Measurements from ENCODE around the gene MYLK4.

The MYLK4 gene

DNA sequence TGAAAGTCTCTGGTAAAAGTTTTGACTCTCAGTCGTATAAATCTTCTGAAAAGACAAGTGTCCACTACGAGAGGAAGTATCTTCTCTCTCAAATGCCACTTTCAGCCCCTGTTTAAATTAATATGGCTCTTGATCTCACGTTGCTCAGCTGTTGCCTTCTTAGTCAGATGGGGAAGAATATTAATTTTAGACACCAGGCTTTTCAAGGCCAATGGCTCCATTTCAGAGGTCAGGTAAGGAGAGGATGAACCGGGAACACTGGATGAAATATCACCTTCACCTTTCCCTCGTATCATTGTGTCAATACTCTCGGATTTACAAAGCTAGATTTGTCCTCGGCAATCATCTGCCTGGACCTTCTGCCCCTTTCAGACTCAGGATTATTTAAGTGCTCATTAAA is at the start of gene MYLK4:
TSS of gene MYLK4 (minus strand) at position 91 of the 400 bp plus-strand sequence. CDS start 1,628 bp downstream, outside the sequence.
- Histone ChIP-seq H3K9me3 (ENCODE audit: severe bottlenecking) (no peaks in the 10 kb centered on the region), H3K27me3 (ENCODE audit: insufficient read depth, low read depth, severe bottlenecking) (no peaks in the 10 kb centered on the region), H3K27ac (no peak within 1 kb of the TSS), H3K36me3 (no peaks in the 10 kb centered on the region), H3K4me3 (ENCODE audit: low read depth, low read length) (no peak within 1 kb of the TSS)
- TF ChIP-seq CTCF (IDR thresholded peaks at IDR 0.05; ENCODE audit: low read depth, low read length) = no peak
- no peak for DNase-seq

GRCh38 chr6:2799936-2800527 is 49.3 kb upstream of the MYLK4 start:
- H3K27ac ChIP-seq = no peak overlapping the region
- H3K9me3 ChIP-seq (ENCODE audit: severe bottlenecking) = no peaks in the 10 kb centered on the region
- H3K36me3 ChIP-seq = no peaks in the 10 kb centered on the region
- TF ChIP-seq CTCF (IDR thresholded peaks at IDR 0.05; ENCODE audit: low read depth, low read length) = no peak
- no peaks in the 10 kb centered on the region for H3K27me3 ChIP-seq (ENCODE audit: insufficient read depth, low read depth, severe bottlenecking)
- no peak overlapping the region for H3K4me3 ChIP-seq (ENCODE audit: low read depth, low read length)
- DNase-seq = no peak

- no peaks in the 10 kb centered on the region for H3K27me3 ChIP-seq (ENCODE audit: insufficient read depth, low read depth, severe bottlenecking)
- H3K27ac ChIP-seq = no peak overlapping the region
- H3K36me3 ChIP-seq = no peaks in the 10 kb centered on the region
- no peak for DNase-seq
- no peak for TF ChIP-seq CTCF (IDR thresholded peaks at IDR 0.05; ENCODE audit: low read depth, low read length)
- H3K4me3 ChIP-seq (ENCODE audit: low read depth, low read length) = no peak overlapping the region
- H3K9me3 ChIP-seq (ENCODE audit: severe bottlenecking) = no peaks in the 10 kb centered on the region
These were observed 47.9 kb upstream of the MYLK4 start for GRCh38 chr6:2798586-2799134.

DNA sequence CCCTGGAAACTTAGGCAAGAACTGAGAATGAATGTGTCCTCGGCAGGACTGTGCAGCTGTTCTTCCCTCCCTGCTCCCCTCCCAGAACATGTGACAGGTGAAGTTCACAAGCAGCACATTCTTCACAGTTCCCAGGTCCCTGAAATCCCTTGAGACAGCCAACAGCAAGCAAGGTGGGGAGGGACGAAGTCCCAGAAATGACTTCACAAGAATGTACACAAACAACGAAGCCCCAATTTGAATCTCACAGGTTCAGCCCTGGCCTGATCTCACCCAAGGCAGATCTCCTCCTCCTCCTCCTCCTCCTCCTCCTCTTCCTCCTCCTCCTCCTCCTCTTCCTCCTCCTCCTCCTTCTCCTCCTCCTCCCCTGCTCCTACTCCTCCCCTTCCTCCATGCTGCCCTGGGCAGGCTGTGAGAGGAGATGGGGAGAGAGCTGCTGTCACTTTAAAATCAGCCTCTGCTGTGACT is 46.9 kb upstream of the MYLK4 start:
- no peaks in the 10 kb centered on the region for H3K36me3 ChIP-seq
- no peaks in the 10 kb centered on the region for H3K27me3 ChIP-seq (ENCODE audit: insufficient read depth, low read depth, severe bottlenecking)
- DNase-seq = no peak
- no peaks in the 10 kb centered on the region for H3K9me3 ChIP-seq (ENCODE audit: severe bottlenecking)
- no peak overlapping the region for H3K4me3 ChIP-seq (ENCODE audit: low read depth, low read length)
- TF ChIP-seq CTCF (IDR thresholded peaks at IDR 0.05; ENCODE audit: low read depth, low read length) = no peak
- no peak overlapping the region for H3K27ac ChIP-seq

- no peak overlapping the region for H3K27ac ChIP-seq
- no peak for DNase-seq
- no peak for TF ChIP-seq CTCF (IDR thresholded peaks at IDR 0.05; ENCODE audit: low read depth, low read length)
- no peak overlapping the region for H3K4me3 ChIP-seq (ENCODE audit: low read depth, low read length)
- H3K36me3 ChIP-seq = no peaks in the 10 kb centered on the region
- H3K27me3 ChIP-seq (ENCODE audit: insufficient read depth, low read depth, severe bottlenecking) = no peaks in the 10 kb centered on the region
- H3K9me3 ChIP-seq (ENCODE audit: severe bottlenecking) = no peaks in the 10 kb centered on the region
These were observed 46.1 kb upstream of the MYLK4 start for GRCh38 chr6:2796861-2797260.

GRCh38 chr6:2795956-2796355 is 45.2 kb upstream of the MYLK4 start:
- no peaks in the 10 kb centered on the region for H3K9me3 ChIP-seq (ENCODE audit: severe bottlenecking)
- no peak overlapping the region for H3K27ac ChIP-seq
- no peak for TF ChIP-seq CTCF (IDR thresholded peaks at IDR 0.05; ENCODE audit: low read depth, low read length)
- no peak overlapping the region for H3K4me3 ChIP-seq (ENCODE audit: low read depth, low read length)
- H3K36me3 ChIP-seq = no peaks in the 10 kb centered on the region
- DNase-seq = no peak
- H3K27me3 ChIP-seq (ENCODE audit: insufficient read depth, low read depth, severe bottlenecking) = no peaks in the 10 kb centered on the region
